Hepatocyte (in vitro differentiated cells): ENCODE data around the gene COX4I2. TPM values are rescaled to one million over a fixed set of nuclear protein-coding genes. Genes with fewer than 3 reads are reported as not detected.
A peak's percentile ranks its signal among the peaks of the same experiment; 100 is the strongest.
"Not testable (repeated sequence)": the region's sequence is repeated elsewhere in the genome, so short reads cannot be mapped to it uniquely, and the experiment has no call there.

Experiments
- DNase-seq: peaks from one replicate; pipeline ENCODE4 v3.0.0-alpha.2; 2016; ENCODE audit warnings: low spot score
- H2AFZ ChIP-seq: fragments of 200-600 bp; sonication (generic); 2 replicates; pipeline ENCODE4 v1.6.0; 2016; ENCODE audit warnings: antibody characterized with exemption, mild to moderate bottlenecking
- H3K27ac ChIP-seq: fragments of 200-600 bp; sonication (generic); 2 replicates; pipeline ENCODE4 v1.5.1; 2016; ENCODE audit warnings: mild to moderate bottlenecking
- H3K27me3 ChIP-seq: fragments of 200-600 bp; sonication (generic); 2 replicates; pipeline ENCODE4 v1.6.1; 2016
- H3K36me3 ChIP-seq: fragments of 200-600 bp; sonication (generic); replicated peaks from 2 replicates; pipeline ENCODE4 v1.5.1; 2016; ENCODE audit warnings: low read depth; ENCODE audit not compliant: insufficient read depth
- H3K4me1 ChIP-seq: fragments of 200-600 bp; sonication (generic); 2 replicates; pipeline ENCODE4 v1.5.1; 2016; ENCODE audit warnings: mild to moderate bottlenecking, moderate library complexity; ENCODE audit not compliant: insufficient read depth
- H3K4me2 ChIP-seq: fragments of 200-600 bp; sonication (generic); 2 replicates; pipeline ENCODE4 v1.6.0; 2016
- H3K4me3 ChIP-seq: fragments of 200-600 bp; sonication (generic); 2 replicates; pipeline ENCODE4 v1.5.1; 2016; ENCODE audit warnings: mild to moderate bottlenecking
- H3K79me2 ChIP-seq: fragments of 200-600 bp; sonication (generic); 2 replicates; pipeline ENCODE4 v1.6.0; 2017; ENCODE audit warnings: mild to moderate bottlenecking
- H3K9me2 ChIP-seq: fragments of 200-600 bp; sonication (generic); replicated peaks from 2 replicates; pipeline ENCODE4 v1.6.0; 2017; ENCODE audit warnings: mild to moderate bottlenecking; ENCODE audit not compliant: insufficient read depth
- H3K9me3 ChIP-seq: fragments of 200-600 bp; sonication (generic); 2 replicates; pipeline ENCODE4 v1.5.1; 2016; ENCODE audit warnings: low read depth, mild to moderate bottlenecking
- H4K20me1 ChIP-seq: fragments of 200-600 bp; sonication (generic); 2 replicates; pipeline ENCODE4 v1.6.0; 2016; ENCODE audit warnings: mild to moderate bottlenecking; ENCODE audit not compliant: insufficient read depth, poor library complexity, severe bottlenecking
- EZH2 ChIP-seq: fragments of 200-600 bp; sonication (generic); IDR thresholded peaks from 2 replicates; pipeline ENCODE4 v1.6.1; 2016; ENCODE audit warnings: antibody characterized with exemption, mild to moderate bottlenecking, borderline replicate concordance
- EZH2phosphoT487 ChIP-seq: fragments of 200-600 bp; sonication (generic); IDR thresholded peaks from one replicate; pipeline ENCODE4 v1.6.1; 2018; ENCODE audit warnings: antibody characterized with exemption, mild to moderate bottlenecking, low read depth, moderate library complexity; ENCODE audit not compliant: unreplicated experiment, severe bottlenecking
- WGBS: methylation state at CpG from one replicate; pipeline ENCODE4 v1.1.6; 2016; ENCODE audit warnings: low lambda C conversion rate; ENCODE audit errors: missing lambda C conversion rate; 5-methylcytosine and 5-hydroxymethylcytosine counted together
- polyA plus RNA-seq: library from polyadenylated mRNA; unstranded; fragments of >200 nt; fragmentation: Nextera tagmentation; extraction: Ambion mirVana; gene quantifications from 2 replicates; pipeline ENCODE4 v1.2.1, GENCODE V29; 2016
- total RNA-seq: library from RNA; depleted of rRNA; stranded (reverse); fragments of >200 nt; gene quantifications from 2 replicates; pipeline ENCODE4 v1.2.3, GENCODE V29; 2014
- TF ChIP-seq, protein P1 (sequence below): fragments of 200-600 bp; sonication (generic); IDR thresholded peaks from 2 replicates; pipeline ENCODE4 v1.5.1; 2016; ENCODE audit warnings: antibody characterized with exemption, mild to moderate bottlenecking; ENCODE audit not compliant: poor library complexity

The COX4I2 gene
- total and polyA plus RNA-seq, 2 experiments from 2014 or later: 0.37 to 3.6 TPM

DNA sequence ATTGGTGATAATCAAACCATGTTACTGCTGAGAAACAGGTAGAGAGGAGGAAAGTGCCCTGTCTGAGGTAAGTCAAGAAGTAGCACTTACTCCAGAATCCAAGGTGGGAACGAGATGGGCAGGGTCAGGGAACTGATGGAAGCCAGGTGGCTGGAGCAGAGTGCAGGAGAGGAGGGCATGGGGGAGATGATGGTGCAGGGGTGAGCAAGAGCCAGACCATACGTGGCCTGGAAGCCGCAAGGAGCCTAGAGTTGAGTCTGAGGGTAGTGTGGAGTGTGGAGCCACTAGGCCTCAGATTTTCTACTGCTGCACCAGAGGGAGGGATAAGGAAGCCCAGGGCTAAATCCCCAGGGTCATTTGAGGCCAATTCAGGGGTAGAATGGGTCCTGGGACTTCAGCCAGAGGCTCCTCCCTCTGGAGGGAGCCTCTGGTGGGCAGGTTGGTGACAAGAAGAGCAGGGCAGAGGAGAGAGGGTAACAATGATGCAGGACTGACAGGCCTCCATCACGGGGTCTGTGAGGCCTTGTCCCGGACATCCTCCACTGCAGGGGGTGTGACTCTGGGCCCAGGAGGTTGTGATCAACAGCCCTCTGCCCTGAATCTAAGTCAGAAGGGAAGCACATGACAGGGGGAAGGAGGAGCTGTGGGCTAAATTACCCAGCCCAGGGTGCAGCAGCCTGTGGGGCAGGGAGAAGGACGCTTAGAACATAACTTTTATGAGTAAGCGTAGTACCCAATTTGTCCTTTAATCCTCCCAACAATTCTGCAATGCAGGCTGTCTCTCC lies 28.7 kb downstream of the COX4I2 start:
- no peaks in the 10 kb centered on the region for H3K36me3 ChIP-seq

DNA sequence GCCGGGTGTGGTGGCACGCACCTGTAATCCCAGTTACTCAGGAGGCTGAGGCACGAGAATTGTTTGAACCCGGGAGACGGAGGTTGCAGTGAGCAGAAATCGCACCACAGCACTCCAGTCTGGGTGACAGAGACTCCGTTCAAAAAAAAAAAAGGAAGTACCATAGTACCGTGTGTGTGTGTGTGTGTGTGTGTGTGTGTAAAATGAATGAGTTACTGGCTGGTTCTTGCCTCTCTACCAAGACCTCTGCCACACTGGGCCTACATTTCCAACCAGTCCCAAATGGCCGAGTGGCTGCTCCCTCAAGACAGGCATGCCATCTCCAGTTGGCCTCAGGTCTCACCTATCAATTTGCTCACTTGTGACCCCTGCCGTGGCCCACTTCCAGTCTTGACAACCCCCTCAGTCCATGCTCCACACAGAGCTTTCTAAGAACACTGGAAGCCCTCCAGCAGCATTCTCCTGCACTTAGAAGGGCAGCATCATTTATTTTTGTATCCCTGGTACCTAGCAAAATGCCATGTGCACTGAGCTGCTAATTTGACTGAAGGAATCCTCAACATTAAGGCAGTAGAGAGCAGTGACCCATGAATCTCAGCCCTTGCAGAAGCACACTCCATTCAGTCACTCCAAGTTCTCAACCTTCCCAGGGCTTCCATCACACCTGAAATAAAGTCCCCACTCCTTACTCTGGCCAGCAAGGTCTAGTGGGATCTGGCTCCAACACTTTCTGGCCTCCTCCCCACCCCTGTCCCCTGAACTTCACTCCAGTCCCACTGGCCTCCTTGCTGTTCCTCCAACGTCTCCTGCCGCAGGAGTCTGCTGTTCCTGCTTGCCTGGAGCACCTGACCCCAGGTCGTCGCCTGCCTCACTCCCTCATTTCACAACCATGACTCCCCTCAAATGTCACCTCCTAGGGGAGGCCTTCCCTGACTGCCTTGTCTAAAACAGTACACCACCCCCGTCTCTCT lies 29.9 kb downstream of the COX4I2 start:
- H3K27ac ChIP-seq: no peak overlapping the region
- H3K27me3 ChIP-seq: no peaks in the 10 kb centered on the region
- no peaks in the 10 kb centered on the region for H3K9me3 ChIP-seq
- H3K9me2 ChIP-seq: no peaks in the 10 kb centered on the region
- H3K4me3 ChIP-seq: no peak overlapping the region
- 95% methylated on average over 14 of the region's 15 CpGs for WGBS
- peaks cover 33% of the 10 kb centered on the region for H4K20me1 ChIP-seq
- peaks cover 44% of the 10 kb centered on the region for H3K4me1 ChIP-seq
- H3K79me2 ChIP-seq: peaks cover 73% of the 10 kb centered on the region
- TF ChIP-seq EZH2phosphoT487 (no peak), EZH2 (no peak)
- TF ChIP-seq, protein P1, sequence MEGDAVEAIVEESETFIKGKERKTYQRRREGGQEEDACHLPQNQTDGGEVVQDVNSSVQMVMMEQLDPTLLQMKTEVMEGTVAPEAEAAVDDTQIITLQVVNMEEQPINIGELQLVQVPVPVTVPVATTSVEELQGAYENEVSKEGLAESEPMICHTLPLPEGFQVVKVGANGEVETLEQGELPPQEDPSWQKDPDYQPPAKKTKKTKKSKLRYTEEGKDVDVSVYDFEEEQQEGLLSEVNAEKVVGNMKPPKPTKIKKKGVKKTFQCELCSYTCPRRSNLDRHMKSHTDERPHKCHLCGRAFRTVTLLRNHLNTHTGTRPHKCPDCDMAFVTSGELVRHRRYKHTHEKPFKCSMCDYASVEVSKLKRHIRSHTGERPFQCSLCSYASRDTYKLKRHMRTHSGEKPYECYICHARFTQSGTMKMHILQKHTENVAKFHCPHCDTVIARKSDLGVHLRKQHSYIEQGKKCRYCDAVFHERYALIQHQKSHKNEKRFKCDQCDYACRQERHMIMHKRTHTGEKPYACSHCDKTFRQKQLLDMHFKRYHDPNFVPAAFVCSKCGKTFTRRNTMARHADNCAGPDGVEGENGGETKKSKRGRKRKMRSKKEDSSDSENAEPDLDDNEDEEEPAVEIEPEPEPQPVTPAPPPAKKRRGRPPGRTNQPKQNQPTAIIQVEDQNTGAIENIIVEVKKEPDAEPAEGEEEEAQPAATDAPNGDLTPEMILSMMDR: no peak
- no peak for DNase-seq
- H3K36me3 ChIP-seq: no peaks in the 10 kb centered on the region
- H3K4me2 ChIP-seq: no peak overlapping the region
- no peak overlapping the region for H2AFZ ChIP-seq

More for the DNA sequence above, 28.7 kb downstream of the COX4I2 start:
- Histone ChIP-seq H3K79me2 (peaks cover 65% of the 10 kb centered on the region), H4K20me1 (peaks cover 30% of the 10 kb centered on the region), H3K4me3 (no peak overlapping the region), H3K4me1 (peaks cover 55% of the 10 kb centered on the region), H3K9me3 (no peaks in the 10 kb centered on the region), H3K27me3 (no peaks in the 10 kb centered on the region), H2AFZ (no peak overlapping the region), H3K4me2 (no peak overlapping the region), H3K9me2 (no peaks in the 10 kb centered on the region), H3K27ac (no peak overlapping the region)
- WGBS: 80% methylated on average over 7 of the region's 7 CpGs
- no peak for TF ChIP-seq EZH2
- TF ChIP-seq EZH2phosphoT487: no peak
- TF ChIP-seq, protein P1: no peak
- no peak for DNase-seq

DNA sequence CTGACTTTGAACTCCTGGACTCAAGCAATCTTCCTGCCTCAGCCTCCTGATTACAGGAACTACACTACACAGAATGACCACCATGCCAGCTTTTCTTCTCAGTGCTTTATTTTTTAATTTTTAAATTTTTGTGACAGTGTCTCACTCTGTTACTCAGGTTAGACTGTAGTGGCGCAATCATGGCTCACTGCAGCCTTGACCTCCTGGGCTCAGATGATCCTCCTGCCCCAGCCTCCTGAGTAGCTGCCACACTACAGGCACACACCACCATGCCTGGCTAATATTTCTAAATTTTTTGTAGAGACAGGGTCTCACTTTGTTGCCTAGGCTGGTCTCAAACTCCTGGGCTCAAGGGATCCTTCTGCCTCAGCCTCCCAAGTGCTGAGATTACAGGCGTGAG lies 31.2 kb downstream of the COX4I2 start:
- not testable (repeated sequence) for DNase-seq, H3K27me3 ChIP-seq, H3K4me2 ChIP-seq, H2AFZ ChIP-seq, H3K4me3 ChIP-seq, H3K27ac ChIP-seq, H3K9me3 ChIP-seq, H3K9me2 ChIP-seq, H3K36me3 ChIP-seq
- peaks cover 35% of the 10 kb centered on the region for H3K4me1 ChIP-seq
- WGBS: 97% methylated on average over 2 of the region's 2 CpGs
- peaks cover 84% of the 10 kb centered on the region for H3K79me2 ChIP-seq
- H4K20me1 ChIP-seq: peaks cover 46% of the 10 kb centered on the region

DNA sequence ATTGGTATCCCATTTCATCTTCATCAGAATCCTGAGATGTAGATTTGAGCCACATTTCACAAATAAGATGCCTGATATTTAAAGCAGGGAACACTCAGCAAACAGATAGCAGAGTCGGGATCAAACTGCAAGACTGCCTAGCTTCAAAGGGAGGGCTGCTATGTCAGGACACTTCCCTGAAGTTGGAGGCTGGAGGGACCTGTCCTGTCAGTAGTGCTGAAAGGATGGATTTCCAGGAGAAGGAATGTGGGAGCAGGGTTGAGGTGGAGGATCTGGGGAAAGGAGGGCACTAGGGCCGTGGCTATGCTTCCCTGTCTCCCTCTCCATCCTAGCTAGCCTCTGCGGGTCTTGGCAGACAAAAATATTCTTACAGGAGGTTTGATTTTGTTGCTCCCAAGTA lies 32.2 kb downstream of the COX4I2 start:
- H3K27ac ChIP-seq: peak overlapping the region; percentile 60
- no peak for DNase-seq
- H3K9me3 ChIP-seq: no peaks in the 10 kb centered on the region
- peaks cover 94% of the 10 kb centered on the region for H3K79me2 ChIP-seq
- H2AFZ ChIP-seq: no peak overlapping the region
- no peaks in the 10 kb centered on the region for H3K9me2 ChIP-seq
- whole genome bisulfite sequencing: 69% methylated on average over 3 of the region's 3 CpGs
- peaks cover 51% of the 10 kb centered on the region for H4K20me1 ChIP-seq
- H3K4me1 ChIP-seq: peaks cover 27% of the 10 kb centered on the region
- H3K4me2 ChIP-seq: no peak overlapping the region
- no peaks in the 10 kb centered on the region for H3K27me3 ChIP-seq
- TF ChIP-seq, protein P1: no peak
- TF ChIP-seq EZH2: no peak
- H3K36me3 ChIP-seq: no peaks in the 10 kb centered on the region
- H3K4me3 ChIP-seq: no peak overlapping the region
